Parathyroid adenoma (tissue), 2 donors: ENCODE results near the gene ITIH5.

Source experiments
- H2AFZ ChIP-seq: fragments of 300-600 bp; sonication (generic); one replicate; pipeline ENCODE4 v1.7.0; 2017; ENCODE audit warnings: antibody characterized with exemption, mild to moderate bottlenecking
- H3K27ac ChIP-seq: fragments of 300-600 bp; sonication (generic); one replicate; pipeline ENCODE4 v1.7.0; 2017
- H3K27me3 ChIP-seq: fragments of 300-600 bp; sonication (generic); one replicate; pipeline ENCODE4 v1.7.0; 2017; ENCODE audit warnings: low read length; ENCODE audit not compliant: control insufficient read depth, insufficient read depth
- H3K36me3 ChIP-seq: fragments of 300-600 bp; sonication (generic); one replicate; pipeline ENCODE4 v1.7.0; 2017; ENCODE audit warnings: low read length; ENCODE audit not compliant: control insufficient read depth, insufficient read depth
- H3K4me1 ChIP-seq: fragments of 300-600 bp; sonication (generic); one replicate; pipeline ENCODE4 v1.7.0; 2017; ENCODE audit warnings: control low read depth
- H3K4me2 ChIP-seq: fragments of 300-600 bp; sonication (generic); one replicate; pipeline ENCODE4 v1.7.0; 2017; ENCODE audit warnings: low read length
- H3K4me3 ChIP-seq: fragments of 300-600 bp; sonication (generic); one replicate; pipeline ENCODE4 v1.7.0; 2017; ENCODE audit warnings: low read depth, low read length
- H3K79me2 ChIP-seq: fragments of 300-600 bp; sonication (generic); one replicate; pipeline ENCODE4 v1.7.0; 2017; ENCODE audit warnings: control low read depth
- H3K9ac ChIP-seq: fragments of 300-600 bp; sonication (generic); one replicate; pipeline ENCODE4 v1.7.0; 2017; ENCODE audit warnings: mild to moderate bottlenecking
- H3K9me3 ChIP-seq: fragments of 300-600 bp; sonication (generic); one replicate; pipeline ENCODE4 v1.7.0; 2017; ENCODE audit warnings: low read length; ENCODE audit not compliant: control insufficient read depth
- TF ChIP-seq, protein P1 (sequence below): fragments of 300-600 bp; sonication (generic); IDR thresholded peaks from one replicate; pipeline ENCODE4 v1.7.0; 2017; ENCODE audit warnings: antibody characterized with exemption, mild to moderate bottlenecking
- donor health status: primary hyperparathyroidism.

The ITIH5 gene

DNA sequence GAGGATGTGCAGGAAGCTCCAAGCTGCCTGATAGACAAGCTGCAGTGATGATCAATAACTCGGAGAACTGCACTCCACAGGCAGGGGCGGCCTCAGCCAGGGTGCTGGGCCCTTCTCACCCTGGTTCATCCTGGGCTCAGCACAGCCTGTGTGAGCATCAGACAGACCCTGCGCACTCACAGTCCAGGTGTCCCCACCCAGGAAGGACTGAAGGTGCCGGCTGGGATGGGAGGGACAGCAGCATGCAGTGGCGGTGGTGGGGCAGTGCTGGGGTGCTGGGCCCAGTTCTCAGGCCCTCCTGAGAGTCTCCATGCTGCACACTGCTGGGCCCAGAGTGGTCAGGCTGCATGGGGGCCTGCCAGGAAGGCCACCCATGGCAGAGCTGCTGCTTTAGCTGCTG, 74.1 kb downstream of the ITIH5 start:
- H3K9ac ChIP-seq = no peak overlapping the region

DNA sequence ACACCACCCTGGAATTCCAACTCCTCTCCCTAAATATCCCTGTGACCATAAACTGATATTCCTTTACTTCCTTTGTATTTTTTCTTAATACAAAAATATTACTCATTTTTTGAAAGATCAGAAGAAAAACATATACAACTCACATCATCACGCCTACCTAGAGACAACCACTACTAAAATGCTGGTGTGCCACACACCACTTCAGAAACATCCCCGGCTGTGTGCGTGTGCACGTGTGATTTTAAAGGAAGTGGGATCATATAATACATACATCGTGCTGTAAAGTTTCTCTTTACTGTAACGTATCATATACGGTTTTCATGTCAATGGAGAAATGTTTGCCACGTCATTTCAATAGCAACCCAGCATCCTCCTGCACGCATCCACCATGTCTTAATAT, 76.5 kb downstream of the ITIH5 start:
- Histone ChIP-seq H3K27ac (no peak overlapping the region), H3K79me2 (no peaks in the 10 kb centered on the region), H3K9me3 (no peaks in the 10 kb centered on the region), H3K4me2 (no peak overlapping the region), H2AFZ (no peak overlapping the region), H3K36me3 (no peaks in the 10 kb centered on the region), H3K9ac (no peak overlapping the region), H3K4me3 (no peak overlapping the region), H3K27me3 (no peaks in the 10 kb centered on the region), H3K4me1 (no peaks in the 10 kb centered on the region)
- TF ChIP-seq, protein P1, sequence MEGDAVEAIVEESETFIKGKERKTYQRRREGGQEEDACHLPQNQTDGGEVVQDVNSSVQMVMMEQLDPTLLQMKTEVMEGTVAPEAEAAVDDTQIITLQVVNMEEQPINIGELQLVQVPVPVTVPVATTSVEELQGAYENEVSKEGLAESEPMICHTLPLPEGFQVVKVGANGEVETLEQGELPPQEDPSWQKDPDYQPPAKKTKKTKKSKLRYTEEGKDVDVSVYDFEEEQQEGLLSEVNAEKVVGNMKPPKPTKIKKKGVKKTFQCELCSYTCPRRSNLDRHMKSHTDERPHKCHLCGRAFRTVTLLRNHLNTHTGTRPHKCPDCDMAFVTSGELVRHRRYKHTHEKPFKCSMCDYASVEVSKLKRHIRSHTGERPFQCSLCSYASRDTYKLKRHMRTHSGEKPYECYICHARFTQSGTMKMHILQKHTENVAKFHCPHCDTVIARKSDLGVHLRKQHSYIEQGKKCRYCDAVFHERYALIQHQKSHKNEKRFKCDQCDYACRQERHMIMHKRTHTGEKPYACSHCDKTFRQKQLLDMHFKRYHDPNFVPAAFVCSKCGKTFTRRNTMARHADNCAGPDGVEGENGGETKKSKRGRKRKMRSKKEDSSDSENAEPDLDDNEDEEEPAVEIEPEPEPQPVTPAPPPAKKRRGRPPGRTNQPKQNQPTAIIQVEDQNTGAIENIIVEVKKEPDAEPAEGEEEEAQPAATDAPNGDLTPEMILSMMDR = no peak

More for the DNA sequence above, 74.1 kb downstream of the ITIH5 start:
- H3K9me3 ChIP-seq = no peaks in the 10 kb centered on the region
- no peak overlapping the region for H3K27ac ChIP-seq
- H3K4me1 ChIP-seq = no peaks in the 10 kb centered on the region
- no peaks in the 10 kb centered on the region for H3K79me2 ChIP-seq
- no peak overlapping the region for H2AFZ ChIP-seq
- no peak overlapping the region for H3K4me2 ChIP-seq
- H3K36me3 ChIP-seq = no peaks in the 10 kb centered on the region
- no peaks in the 10 kb centered on the region for H3K27me3 ChIP-seq
- H3K4me3 ChIP-seq = no peak overlapping the region
- TF ChIP-seq, protein P1 = no peak

DNA sequence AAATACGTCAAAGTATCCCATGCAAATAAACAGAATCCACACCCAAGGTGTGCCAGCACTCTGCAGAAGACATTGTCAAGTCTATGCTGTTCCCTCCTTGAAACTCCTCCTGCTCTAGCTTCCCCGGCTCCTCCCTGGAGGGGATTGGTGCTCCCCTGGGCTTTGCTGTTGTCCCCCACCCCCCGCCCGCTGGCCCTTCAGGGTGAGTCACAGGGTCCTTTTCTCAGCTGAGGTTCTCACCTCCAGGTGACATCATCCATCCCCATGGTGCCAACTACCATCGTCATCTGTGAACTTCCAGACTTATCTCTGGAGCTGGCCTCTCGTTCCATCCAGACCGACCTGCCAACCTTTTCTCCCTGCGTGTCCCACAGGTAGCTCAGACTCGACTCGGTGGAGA, 77.0 kb downstream of the ITIH5 start:
- TF ChIP-seq, protein P1 = no peak
- Histone ChIP-seq H3K4me1 (no peaks in the 10 kb centered on the region), H3K9ac (no peak overlapping the region), H3K4me3 (no peak overlapping the region), H3K36me3 (no peaks in the 10 kb centered on the region), H3K9me3 (no peaks in the 10 kb centered on the region), H3K79me2 (no peaks in the 10 kb centered on the region), H3K27me3 (no peaks in the 10 kb centered on the region), H3K4me2 (no peak overlapping the region), H2AFZ (no peak overlapping the region), H3K27ac (no peak overlapping the region)

DNA sequence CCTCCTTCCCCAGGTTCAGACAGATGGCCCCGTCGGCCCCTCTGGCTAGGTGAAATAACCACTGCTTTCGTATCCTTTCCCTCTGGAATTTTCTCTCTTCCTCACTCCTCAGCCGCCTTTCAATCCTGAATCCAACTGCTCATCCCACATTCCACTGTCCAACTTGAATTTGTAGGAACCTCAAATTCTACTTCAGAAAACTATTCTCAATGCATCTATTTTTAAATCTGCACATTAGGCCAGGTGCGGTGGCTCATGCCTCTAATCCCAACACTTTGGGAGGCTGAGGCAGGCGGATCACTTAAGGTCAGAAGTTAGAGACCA, 78.9 kb downstream of the ITIH5 start:
- H3K36me3 ChIP-seq = no peaks in the 10 kb centered on the region
- H3K4me1 ChIP-seq = no peaks in the 10 kb centered on the region
- TF ChIP-seq, protein P1 = no peak
- H3K4me2 ChIP-seq = no peak overlapping the region
- no peaks in the 10 kb centered on the region for H3K79me2 ChIP-seq
- no peak overlapping the region for H3K4me3 ChIP-seq
- no peaks in the 10 kb centered on the region for H3K27me3 ChIP-seq
- H3K9me3 ChIP-seq = no peaks in the 10 kb centered on the region
- H3K27ac ChIP-seq = no peak overlapping the region
- H2AFZ ChIP-seq = no peak overlapping the region
- no peak overlapping the region for H3K9ac ChIP-seq

DNA sequence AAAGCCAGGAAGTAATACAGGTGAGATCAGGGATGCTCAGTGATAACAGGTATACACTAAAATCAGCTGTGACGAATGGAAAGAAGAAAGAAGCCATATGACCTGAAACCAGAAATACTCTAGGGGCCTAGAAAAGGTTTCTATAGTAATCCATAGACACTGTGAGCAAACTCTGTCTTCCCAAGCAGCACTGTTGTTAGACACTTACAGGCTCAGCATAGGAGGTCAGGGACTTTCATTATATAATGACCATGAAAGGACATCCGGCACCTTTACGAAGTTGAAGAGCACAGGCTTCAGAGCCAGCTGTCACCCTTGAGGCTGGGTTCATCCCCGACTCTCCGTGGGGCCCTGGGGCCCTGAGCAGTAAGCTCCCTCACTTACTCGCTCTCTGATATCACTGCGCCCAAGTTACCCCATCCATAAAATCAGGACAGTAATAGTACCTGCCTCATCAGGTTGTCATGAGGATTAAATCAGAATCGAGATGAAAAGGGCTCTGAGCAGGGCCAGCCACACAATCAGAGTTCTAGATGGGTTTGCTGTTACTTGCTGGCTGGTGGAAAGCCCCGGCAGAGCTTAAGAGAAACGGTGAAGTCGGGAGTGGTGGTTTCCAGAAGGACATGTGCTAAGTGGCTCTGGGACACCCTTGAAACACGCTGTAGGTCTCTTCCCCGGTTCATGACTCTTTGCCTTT, 79.5 kb downstream of the ITIH5 start:
- Histone ChIP-seq H3K27me3 (no peaks in the 10 kb centered on the region), H3K9me3 (no peaks in the 10 kb centered on the region), H3K4me3 (no peak overlapping the region), H3K79me2 (no peaks in the 10 kb centered on the region), H3K4me2 (no peak overlapping the region), H3K36me3 (no peaks in the 10 kb centered on the region), H3K4me1 (no peaks in the 10 kb centered on the region), H3K9ac (no peak overlapping the region), H3K27ac (no peak overlapping the region), H2AFZ (no peak overlapping the region)
- TF ChIP-seq, protein P1 = no peak
